SK-N-DZ (cell line): Measurements from ENCODE around the gene RAPGEF2.
"Not testable (repeated sequence)": the region's sequence is repeated elsewhere in the genome, so short reads cannot be mapped to it uniquely, and the experiment has no call there.

Experiments used
- DNase-seq: peaks from one replicate; pipeline ENCODE4 v3.0.0-alpha.2; 2015; ENCODE audit warnings: low spot score

Gene RAPGEF2

GRCh38 chr4:159160242-159160641 lies 57.4 kb downstream of the RAPGEF2 start:
- DNase-seq = no peak

DNA sequence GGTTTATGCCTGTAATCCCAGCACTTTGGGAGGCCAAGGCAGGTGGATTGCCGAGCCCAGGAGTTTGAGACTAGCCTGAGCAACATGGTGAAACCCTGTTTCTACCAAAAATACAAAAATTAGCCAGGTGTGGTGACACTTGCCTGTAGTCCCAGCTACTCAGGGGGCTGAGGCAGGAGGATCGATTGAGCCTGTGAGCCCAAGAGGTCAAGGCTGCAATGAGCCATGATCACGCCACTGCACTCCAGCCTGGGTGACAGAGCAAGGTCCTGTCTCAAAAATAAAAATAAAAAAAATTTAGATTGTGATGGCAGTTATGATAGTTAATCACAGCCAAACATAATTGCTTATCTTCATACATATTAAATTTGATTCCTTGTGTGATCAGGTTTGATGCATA lies 58.6 kb downstream of the RAPGEF2 start:
- not testable (repeated sequence) for DNase-seq

DNA sequence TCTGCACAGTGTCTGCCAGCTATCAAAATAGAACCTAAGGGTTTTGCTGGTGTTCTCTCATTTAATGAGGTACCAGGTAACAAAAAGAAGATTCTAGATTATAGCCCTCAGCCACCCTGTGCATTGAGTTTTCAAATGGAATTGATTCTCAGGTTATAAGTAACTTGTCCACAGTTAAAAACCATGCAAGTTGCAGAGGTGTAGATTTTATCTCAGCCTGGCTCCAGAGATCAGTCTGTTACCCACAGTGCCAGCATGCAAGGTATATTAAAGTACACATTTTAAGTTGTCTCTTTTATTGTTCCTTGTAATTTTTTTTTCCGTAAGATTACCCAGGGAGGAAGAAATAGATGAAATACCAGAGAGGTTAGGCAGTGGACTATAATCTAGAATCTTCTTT lies 59.7 kb downstream of the RAPGEF2 start:
- DNase-seq = no peak

DNA sequence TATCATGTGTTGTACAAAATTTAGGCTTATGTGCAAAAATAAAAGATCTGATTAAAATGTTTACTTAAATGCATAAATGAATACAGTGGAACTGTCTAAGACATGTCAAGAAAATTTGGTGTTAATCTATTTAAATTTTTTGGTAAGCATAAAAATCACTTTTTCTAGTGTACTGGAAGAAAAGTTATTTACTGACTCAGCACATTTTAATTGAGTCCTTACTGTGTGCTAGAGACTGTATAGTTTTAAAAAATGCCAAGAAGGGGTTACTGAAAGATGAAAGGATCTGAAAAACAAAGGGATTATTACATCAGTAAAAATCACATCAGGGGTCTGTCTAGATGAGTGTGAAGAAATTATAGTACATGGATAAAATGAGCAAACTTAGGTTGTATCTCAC lies 60.6 kb downstream of the RAPGEF2 start:
- no peak for DNase-seq

- no peak for DNase-seq
These were observed 66.8 kb downstream of the RAPGEF2 start for GRCh38 chr4:159169404-159170302.

DNA sequence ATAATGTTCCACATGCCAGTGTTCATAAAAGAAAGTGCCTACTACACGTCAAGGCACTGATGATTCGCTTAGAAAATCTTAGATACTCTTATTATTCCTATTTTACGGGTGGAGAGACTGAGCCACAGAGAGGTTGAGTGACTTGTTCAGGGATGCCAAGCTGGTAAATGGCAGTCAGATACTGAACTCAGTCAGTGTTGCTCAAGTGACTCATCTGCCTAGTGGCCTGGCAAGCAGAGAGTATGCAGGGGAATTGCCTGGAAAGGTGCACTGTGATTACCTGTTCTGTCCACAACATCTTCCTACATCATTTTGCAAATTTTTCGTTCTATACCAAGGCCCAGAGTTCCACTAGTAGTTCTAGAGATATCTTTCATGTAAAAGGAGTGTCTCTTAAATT lies 68.4 kb downstream of the RAPGEF2 start:
- no peak for DNase-seq

DNA sequence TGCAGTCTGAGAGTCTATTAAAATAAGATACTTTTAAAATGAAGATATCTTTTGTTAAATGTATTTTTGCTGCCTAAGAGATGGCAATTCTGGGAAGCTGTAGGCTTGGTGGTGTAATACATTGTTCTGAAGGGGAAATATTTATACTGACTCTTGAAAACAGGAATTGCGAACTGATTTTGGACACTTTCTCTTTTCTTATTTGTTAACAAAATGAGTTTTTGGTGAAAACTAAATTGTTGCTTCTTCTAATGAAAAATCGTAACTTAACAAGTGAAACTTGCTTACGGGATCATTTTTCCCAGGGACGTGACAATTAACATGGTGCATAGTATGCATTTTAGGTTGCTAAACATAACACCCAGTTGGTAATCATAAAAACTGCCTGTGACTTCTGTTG lies 71.0 kb downstream of the RAPGEF2 start:
- DNase-seq = no peak

GRCh38 chr4:159174645-159175084 lies 71.8 kb downstream of the RAPGEF2 start:
- DNase-seq = no peak

DNA sequence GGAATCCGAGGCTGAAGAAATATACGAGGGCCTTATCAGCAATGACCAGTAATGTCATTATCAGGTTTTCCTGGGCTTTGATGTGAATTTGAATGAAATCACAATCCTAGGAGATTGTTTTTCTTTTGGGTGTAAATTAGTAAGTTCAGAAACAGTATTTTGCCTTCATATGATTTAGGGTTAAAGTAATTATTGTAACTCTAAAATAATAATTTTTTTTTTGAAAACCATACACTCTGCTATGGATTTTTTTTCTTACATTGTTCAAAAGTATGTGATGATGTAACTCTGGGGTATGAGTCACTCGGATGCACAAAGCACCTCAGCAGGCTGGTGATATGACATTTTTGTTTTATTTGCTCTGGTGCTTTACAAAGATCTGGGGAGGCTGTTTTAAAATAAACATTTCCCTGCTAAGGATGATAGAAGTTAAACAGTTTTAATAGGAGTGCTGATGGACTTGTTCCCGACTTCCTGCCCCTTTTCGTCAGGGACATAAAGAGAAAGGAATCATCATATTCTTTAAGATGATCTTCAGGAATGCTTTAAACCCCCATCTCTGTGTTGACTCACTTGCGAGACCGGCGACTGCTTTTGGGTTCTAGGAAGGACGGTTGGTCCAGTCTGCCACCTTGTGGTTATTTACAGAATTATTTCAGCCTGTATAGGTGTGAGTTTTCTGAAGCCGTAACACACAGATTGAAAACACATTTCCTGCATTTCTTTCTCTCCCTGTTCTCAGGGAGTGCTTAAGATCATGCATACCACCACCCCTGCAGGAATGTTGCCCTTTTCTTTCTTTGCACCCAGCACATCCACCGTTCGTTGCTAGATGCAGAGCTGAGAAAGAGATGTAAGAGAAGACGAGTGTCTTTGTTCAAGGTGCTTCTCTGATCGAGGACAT lies 72.5 kb downstream of the RAPGEF2 start:
- peak; percentile 67 for DNase-seq

DNA sequence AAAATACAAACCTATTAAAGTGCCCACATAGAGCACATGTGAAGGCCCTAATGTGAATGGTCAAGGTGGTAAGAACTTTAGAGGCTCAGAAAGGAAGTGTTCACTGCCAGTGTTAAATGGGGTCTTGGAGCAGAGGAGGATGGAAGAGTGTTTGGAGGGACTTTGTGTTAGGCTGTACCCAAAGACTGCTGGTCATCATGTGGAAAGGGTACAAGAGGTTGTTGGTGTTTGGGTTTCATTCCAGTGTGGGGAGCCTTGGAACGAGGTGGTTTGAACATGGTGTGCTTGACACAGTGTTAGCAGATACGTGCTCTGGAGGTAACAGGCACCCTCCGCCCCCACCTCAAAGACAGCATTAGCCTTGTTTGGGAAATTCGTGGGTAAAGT lies 73.1 kb downstream of the RAPGEF2 start:
- no peak for DNase-seq

DNA sequence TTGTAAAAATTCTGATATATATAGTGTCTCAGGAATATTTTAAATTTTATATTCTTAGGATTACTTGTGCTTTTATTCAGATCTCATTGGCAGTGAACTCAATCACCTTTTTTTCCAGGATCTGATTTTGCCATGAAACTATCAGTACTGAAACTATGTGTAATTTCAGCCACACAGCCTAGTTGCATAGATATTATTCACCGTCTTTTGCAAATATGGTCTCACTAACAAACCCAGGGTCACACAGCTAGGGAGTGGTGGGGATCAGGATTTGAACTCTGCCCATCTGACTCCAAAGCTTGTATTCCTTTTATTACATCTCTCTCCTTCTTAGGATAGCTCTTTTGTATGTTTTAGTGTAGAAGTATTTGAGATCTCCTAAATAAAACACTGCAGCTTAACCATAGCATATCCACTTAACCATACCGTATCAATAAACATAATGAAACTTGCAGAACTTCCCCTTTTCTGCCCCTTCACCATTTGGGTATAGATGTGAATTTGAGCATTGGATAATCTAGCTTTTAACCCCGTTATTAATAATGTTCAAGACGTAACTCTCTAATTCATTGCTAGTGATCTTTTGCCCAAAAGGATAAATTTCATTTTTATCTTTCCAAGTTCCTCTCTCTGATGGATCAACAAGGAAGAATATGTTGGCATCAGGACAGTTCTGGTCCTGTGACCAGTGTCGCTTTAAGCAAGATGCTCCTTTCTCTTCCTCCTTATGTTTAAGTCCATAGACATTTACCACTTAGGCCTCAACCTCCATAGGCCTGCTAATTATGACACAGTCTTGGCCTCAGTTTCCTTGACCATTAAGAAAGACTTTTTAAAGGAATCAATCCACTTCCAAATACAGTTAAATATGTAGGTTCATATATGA lies 74.6 kb downstream of the RAPGEF2 start:
- no peak for DNase-seq

- no peak for DNase-seq
These were observed 75.3 kb downstream of the RAPGEF2 start for GRCh38 chr4:159178151-159178546.

DNA sequence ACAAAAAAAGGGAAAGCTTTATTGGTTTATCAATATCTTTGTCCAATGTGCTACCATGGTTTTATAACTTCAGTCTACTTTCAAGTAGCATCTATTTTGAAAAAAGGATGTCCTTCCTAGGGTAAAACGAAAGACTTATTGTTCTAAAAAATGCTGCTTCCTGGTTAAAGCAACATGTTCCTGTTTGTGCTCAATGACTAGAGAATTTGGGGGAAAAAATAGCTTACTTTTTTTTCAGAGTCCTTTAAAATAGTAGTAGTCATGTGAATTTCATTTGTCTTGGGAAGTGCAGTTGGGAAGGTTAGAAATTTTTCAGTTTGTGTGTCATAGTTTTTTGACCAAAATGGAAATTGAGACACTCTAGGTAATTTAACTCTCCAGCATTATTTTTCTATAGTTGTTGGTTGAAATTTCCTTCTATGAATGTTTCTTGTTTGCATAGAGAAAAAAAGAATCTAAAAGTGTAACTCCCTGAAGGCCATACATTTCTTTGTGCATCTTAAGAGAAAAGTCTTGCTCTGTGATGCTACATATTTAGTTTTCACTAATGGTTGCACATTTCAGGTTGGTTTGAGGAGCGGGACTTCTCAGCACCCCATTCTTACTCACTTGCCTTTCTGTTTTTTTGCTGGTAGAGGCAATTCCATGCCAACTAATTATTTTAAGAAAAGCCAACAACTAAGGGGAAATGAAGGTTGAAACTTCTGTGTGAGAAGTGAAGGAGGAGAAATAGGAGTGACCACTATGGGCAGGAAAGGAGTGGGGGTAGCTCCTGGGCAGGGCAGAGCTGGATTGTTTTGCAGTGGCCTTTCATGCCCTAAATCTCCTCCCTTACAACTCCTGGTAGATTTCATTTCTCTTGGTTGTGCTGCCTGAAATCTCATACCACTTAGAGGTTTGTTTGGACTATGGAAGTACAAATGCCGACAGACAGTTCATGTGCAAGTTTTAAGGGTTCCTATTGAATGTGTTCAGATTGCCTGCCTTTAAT lies 76.4 kb downstream of the RAPGEF2 start:
- no peak for DNase-seq

- DNase-seq = not testable (repeated sequence)
These were observed 81.2 kb downstream of the RAPGEF2 start for GRCh38 chr4:159183885-159184605.

GRCh38 chr4:159185591-159186023 lies 82.7 kb downstream of the RAPGEF2 start:
- DNase-seq = no peak

DNA sequence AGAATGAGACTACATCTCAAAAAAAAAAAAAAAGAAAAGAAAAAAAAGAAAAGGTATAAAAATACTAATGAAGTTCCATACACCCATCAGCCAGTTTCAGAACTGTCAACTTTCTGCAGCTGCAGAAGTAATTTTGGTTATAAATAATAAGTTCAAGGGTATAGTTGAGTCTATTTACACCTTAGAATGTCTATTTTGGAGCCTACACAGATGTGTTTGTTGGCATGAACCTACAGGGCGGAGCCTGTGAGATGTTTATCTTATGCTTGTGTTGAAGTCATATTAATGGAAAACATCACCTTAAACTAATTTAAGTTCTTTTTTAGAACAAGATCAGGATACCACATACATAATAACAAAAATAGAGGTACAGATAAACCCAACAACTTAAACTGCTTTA lies 85.8 kb downstream of the RAPGEF2 start:
- DNase-seq = no peak

GRCh38 chr4:159190651-159191050 lies 87.8 kb downstream of the RAPGEF2 start:
- DNase-seq = no peak

- no peak for DNase-seq
These were observed 89.1 kb downstream of the RAPGEF2 start for GRCh38 chr4:159191989-159192388.

GRCh38 chr4:159193046-159193620 lies 90.3 kb downstream of the RAPGEF2 start:
- DNase-seq = no peak
